Measurements from ENCODE around the gene GCK.
A peak's percentile ranks its signal among the peaks of the same experiment; 100 is the strongest.

The GCK gene

GRCh38 chr7:44103923-44104859 is 85.0 kb downstream of the GCK start, which contains the start of gene AEBP1:
Gene AEBP1, plus strand, starts transcription at chr7:44104345. Its CDS starts 321 bp downstream, at chr7:44104666.
- peaks cover 48% of the 10 kb centered on the region for H4K20me1 ChIP-seq (ENCODE audit: insufficient read depth, low read length)
- H3K36me3 ChIP-seq (ENCODE audit: insufficient read depth, low read length) = peaks cover 49% of the 10 kb centered on the region
- ATAC-seq (ENCODE audit: insufficient read depth, low read depth) = peak; percentile 69
- peaks cover 91% of the 10 kb centered on the region for H3K4me1 ChIP-seq (ENCODE audit: insufficient read depth, low read length)
- peak within 1 kb of the TSS; percentile 68 to 92 for H3K4me3 ChIP-seq (ENCODE audit: low read depth in 1 of 2, low read length in 2 of 2)
- peak within 1 kb of the TSS; percentile 98 for H3K4me2 ChIP-seq (ENCODE audit: insufficient read depth, low read length)
- H2AFZ ChIP-seq (ENCODE audit: low read depth, low read length) = peak within 1 kb of the TSS; percentile 47
- TF ChIP-seq EZH2 (IDR thresholded peaks at IDR 0.05; ENCODE audit: borderline replicate concordance, low read depth, low read length, severe bottlenecking) = no peak
- TF ChIP-seq, protein P1, sequence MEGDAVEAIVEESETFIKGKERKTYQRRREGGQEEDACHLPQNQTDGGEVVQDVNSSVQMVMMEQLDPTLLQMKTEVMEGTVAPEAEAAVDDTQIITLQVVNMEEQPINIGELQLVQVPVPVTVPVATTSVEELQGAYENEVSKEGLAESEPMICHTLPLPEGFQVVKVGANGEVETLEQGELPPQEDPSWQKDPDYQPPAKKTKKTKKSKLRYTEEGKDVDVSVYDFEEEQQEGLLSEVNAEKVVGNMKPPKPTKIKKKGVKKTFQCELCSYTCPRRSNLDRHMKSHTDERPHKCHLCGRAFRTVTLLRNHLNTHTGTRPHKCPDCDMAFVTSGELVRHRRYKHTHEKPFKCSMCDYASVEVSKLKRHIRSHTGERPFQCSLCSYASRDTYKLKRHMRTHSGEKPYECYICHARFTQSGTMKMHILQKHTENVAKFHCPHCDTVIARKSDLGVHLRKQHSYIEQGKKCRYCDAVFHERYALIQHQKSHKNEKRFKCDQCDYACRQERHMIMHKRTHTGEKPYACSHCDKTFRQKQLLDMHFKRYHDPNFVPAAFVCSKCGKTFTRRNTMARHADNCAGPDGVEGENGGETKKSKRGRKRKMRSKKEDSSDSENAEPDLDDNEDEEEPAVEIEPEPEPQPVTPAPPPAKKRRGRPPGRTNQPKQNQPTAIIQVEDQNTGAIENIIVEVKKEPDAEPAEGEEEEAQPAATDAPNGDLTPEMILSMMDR (IDR thresholded peaks at IDR 0.05; ENCODE audit: borderline replicate concordance, extremely low read depth, low read length, poor library complexity, severe bottlenecking) = peak; percentile 37
- peak within 1 kb of the TSS; percentile 91 for H3K27ac ChIP-seq (ENCODE audit: low read length)
- H3K27me3 ChIP-seq (ENCODE audit: insufficient read depth, low read length, poor library complexity) = no peaks in the 10 kb centered on the region
- peak within 1 kb of the TSS; percentile 94 for H3K9ac ChIP-seq (ENCODE audit: low read depth, low read length)
- DNase-seq = peak; percentile 82
- peaks cover 62% of the 10 kb centered on the region for H3K79me2 ChIP-seq (ENCODE audit: insufficient read depth, low read length)
- no peaks in the 10 kb centered on the region for H3K9me3 ChIP-seq (ENCODE audit: insufficient read depth, low read length, severe bottlenecking)

DNA sequence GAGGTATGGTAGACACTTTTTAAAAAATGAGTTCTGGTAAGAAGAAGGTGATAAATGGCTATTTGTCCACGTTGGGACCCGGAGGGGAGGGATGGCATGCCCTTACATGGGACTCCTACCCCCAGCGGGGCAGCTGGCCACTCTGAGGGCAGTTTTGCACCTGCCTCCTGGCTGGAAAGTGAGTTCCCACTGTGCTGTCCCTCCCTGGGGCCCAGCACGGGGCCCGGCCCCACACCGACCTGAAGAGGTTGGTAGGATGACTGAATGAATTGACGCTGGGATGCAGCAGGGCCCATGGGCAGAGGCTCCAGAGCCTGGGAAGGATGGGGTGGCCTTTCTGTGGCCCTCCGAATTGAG is 85.7 kb downstream of the GCK start:
- no peaks in the 10 kb centered on the region for H3K27me3 ChIP-seq (ENCODE audit: insufficient read depth, low read length, poor library complexity)
- H3K4me2 ChIP-seq (ENCODE audit: insufficient read depth, low read length) = peak overlapping the region; percentile 98
- peaks cover 56% of the 10 kb centered on the region for H3K79me2 ChIP-seq (ENCODE audit: insufficient read depth, low read length)
- H3K4me1 ChIP-seq (ENCODE audit: insufficient read depth, low read length) = peaks cover 91% of the 10 kb centered on the region
- H2AFZ ChIP-seq (ENCODE audit: low read depth, low read length) = 0 out of 2 replicates have a peak overlapping the region, but pooled peaks have one; percentile 1
- peak; percentile 6 for ATAC-seq (ENCODE audit: insufficient read depth, low read depth)
- peak overlapping the region; percentile 18 to 68; a peak in 3 of 4 replicates for H3K4me3 ChIP-seq (ENCODE audit: low read depth in 1 of 2, low read length in 2 of 2)
- peak overlapping the region; percentile 91 for H3K27ac ChIP-seq (ENCODE audit: low read length)
- no peaks in the 10 kb centered on the region for H3K9me3 ChIP-seq (ENCODE audit: insufficient read depth, low read length, severe bottlenecking)
- no peak for DNase-seq
- H3K36me3 ChIP-seq (ENCODE audit: insufficient read depth, low read length) = peaks cover 42% of the 10 kb centered on the region
- TF ChIP-seq, protein P1 (IDR thresholded peaks at IDR 0.05; ENCODE audit: borderline replicate concordance, extremely low read depth, low read length, poor library complexity, severe bottlenecking) = no peak
- peaks cover 41% of the 10 kb centered on the region for H4K20me1 ChIP-seq (ENCODE audit: insufficient read depth, low read length)
- peak overlapping the region; percentile 94 for H3K9ac ChIP-seq (ENCODE audit: low read depth, low read length)

- peaks cover 37% of the 10 kb centered on the region for H3K36me3 ChIP-seq (ENCODE audit: insufficient read depth, low read length)
- H3K79me2 ChIP-seq (ENCODE audit: insufficient read depth, low read length) = peaks cover 50% of the 10 kb centered on the region
- peaks cover 36% of the 10 kb centered on the region for H4K20me1 ChIP-seq (ENCODE audit: insufficient read depth, low read length)
- H3K4me3 ChIP-seq (ENCODE audit: low read depth in 1 of 2, low read length in 2 of 2) = peak overlapping the region; percentile 18 to 68; a peak in 3 of 4 replicates
- peak overlapping the region; percentile 91 for H3K27ac ChIP-seq (ENCODE audit: low read length)
- TF ChIP-seq EZH2 (IDR thresholded peaks at IDR 0.05; ENCODE audit: borderline replicate concordance, low read depth, low read length, severe bottlenecking) = no peak
- TF ChIP-seq, protein P1 (IDR thresholded peaks at IDR 0.05; ENCODE audit: borderline replicate concordance, extremely low read depth, low read length, poor library complexity, severe bottlenecking) = no peak
- no peak for DNase-seq
- H3K9me3 ChIP-seq (ENCODE audit: insufficient read depth, low read length, severe bottlenecking) = no peaks in the 10 kb centered on the region
- no peak overlapping the region for H2AFZ ChIP-seq (ENCODE audit: low read depth, low read length)
- peak overlapping the region; percentile 94 for H3K9ac ChIP-seq (ENCODE audit: low read depth, low read length)
- no peaks in the 10 kb centered on the region for H3K27me3 ChIP-seq (ENCODE audit: insufficient read depth, low read length, poor library complexity)
- H3K4me2 ChIP-seq (ENCODE audit: insufficient read depth, low read length) = peak overlapping the region; percentile 98
- ATAC-seq (ENCODE audit: insufficient read depth, low read depth) = no peak
- peaks cover 91% of the 10 kb centered on the region for H3K4me1 ChIP-seq (ENCODE audit: insufficient read depth, low read length)
These were observed 86.2 kb downstream of the GCK start for GRCh38 chr7:44102846-44103565.

Measured in DND-41 (cell line).